Heart left ventricle (tissue), 16 donors: ENCODE data around the gene LACC1. TPM values are rescaled to one million over a fixed set of nuclear protein-coding genes. Genes with fewer than 3 reads are reported as not detected.

Experiments used
- ATAC-seq, 4 donors: fragments of 200-7000 bp; cut with Tn5 transposase; one replicate each; pipeline ENCODE4 v1.9.1; 2020 to 2022; ENCODE audit warnings: moderate library complexity in 4 of 4, mild to moderate bottlenecking in 3 of 4, moderate number of reproducible peaks in 1 of 4
- DNase-seq, 5 donors: peaks; one replicate each; pipeline ENCODE4 v3.0.0-alpha.2; 2020
- H3K27ac ChIP-seq, 12 donors: fragments of 200-600 bp; sonication (generic) in 4 of 12; one replicate each; pipeline versions ENCODE4 v1.5.0 to v1.8.0; 2016 to 2022; ENCODE audit warnings: mild to moderate bottlenecking in 2 of 12
- H3K27me3 ChIP-seq, 9 donors: fragments of 200-600 bp; sonication (generic) in 2 of 9; one replicate each; pipeline versions ENCODE4 v1.5.1 to v1.8.0; 2016 to 2022; ENCODE audit warnings: mild to moderate bottlenecking in 3 of 9
- H3K36me3 ChIP-seq, 9 donors: fragments of 200-600 bp; sonication (generic) in 2 of 9; one replicate each; pipeline versions ENCODE4 v1.5.0 to v1.8.0; 2018 to 2022; ENCODE audit warnings: mild to moderate bottlenecking in 2 of 9
- H3K4me1 ChIP-seq, 12 donors: fragments of 200-600 bp; sonication (generic) in 4 of 12; one replicate each; pipeline versions ENCODE4 v1.5.0 to v1.8.0; 2016 to 2022; ENCODE audit warnings: mild to moderate bottlenecking in 3 of 12
- H3K4me3 ChIP-seq, 12 donors: fragments of 200-600 bp; sonication (generic) in 4 of 12; one replicate each; pipeline versions ENCODE4 v1.5.0 to v1.8.0; 2017 to 2022; ENCODE audit warnings: mild to moderate bottlenecking in 9 of 12, moderate library complexity in 4 of 12
- H3K9me3 ChIP-seq, 12 donors: fragments of 200-600 bp; sonication (generic) in 4 of 12; one replicate each; pipeline versions ENCODE4 v1.5.0 to v1.8.0; 2016 to 2022; ENCODE audit warnings: mild to moderate bottlenecking in 1 of 12
- CTCF ChIP-seq, 12 donors: fragments of 200-600 bp; sonication (generic) in 4 of 12; IDR thresholded peaks; one replicate each; pipeline versions ENCODE4 v1.5.0 to v1.8.0; 2018 to 2022; ENCODE audit warnings: antibody characterized with exemption in 12 of 12, mild to moderate bottlenecking in 5 of 12
- POLR2A ChIP-seq, 2 donors: fragments of 450-650 bp; IDR thresholded peaks; one replicate each; pipeline ENCODE4 v1.6.1; 2017; ENCODE audit warnings: antibody characterized with exemption in 2 of 2, mild to moderate bottlenecking in 2 of 2, moderate library complexity in 2 of 2
- WGBS, 4 donors: extraction: QIAGEN DNeasy Blood & Tissue Kit in 2 of 4; methylation state at CpG; one replicate each; pipeline versions ENCODE4 v1.1.5 to v1.1.7; 2013 to 2018; 5-methylcytosine and 5-hydroxymethylcytosine counted together
- intact Hi-C, 10 donors: fragments of 100-400 bp; cut with DNase I; formaldehyde crosslinking; loops; one replicate each; pipeline versions ENCODE4 v1.11.1 to v1.14.2; 2022
- polyA plus RNA-seq, 2 donors: library from polyadenylated mRNA; stranded (reverse); fragments of 200-250 nt; gene quantifications; one replicate each; pipeline ENCODE4 v1.2.3, GENCODE V29; 2013
- total RNA-seq, 9 donors: library from RNA; depleted of rRNA in 2 of 9; stranded (reverse); fragments of >200 nt in 2 of 9; fragmentation: NEBNext Ultra II Directional in 3 of 9; extraction: Animal tissue kit (Norgen Biotek cat#: 25700) in 3 of 9; gene quantifications; one replicate each; pipeline versions ENCODE4 v1.1.0 to v1.2.4, GENCODE V29; 2016 to 2023
- donor health status: ischemic (EF 13 %, LVEDD 7.1; RV severe dilation, severe dysfunction).
- donor health status: healthy with polysubstance abuse.
- donor health status: DM: no; HTN: yes; CAD: no.
- donor health status: DM: no; HTN: no; CAD: no.
- donor health status: ischemic (EF 25% LVEDD 6.9; RV normal size, moderate dysfunction).
- donor health status: ischemic (EF 25% LVEDD 5.7; RV mildly dilated, moderate dysfunction).
- donor health status: healthy.
- donor health status: DM: yes; HTN: yes; CAD: no.
- donor health status: ischemic (EF 35%, LVEDD 5.7; RV mildly dilated, moderate dysfunction).
- donor health status: nonischemic (EF 11% LVEDD 7.7; RV severe dilation, severe dysfunction).
- donor health status: DM: yes; HTN: yes; CAD: no.
- donor health status: PGD.
- donor health status: ischemic (EF 29% LVEDD 5.4; RV normal size, mild dysfunction).
- donor health status: nonischemic (EF 23%, LVEDD 6.1; RV moderate dilation, normal function).

Gene LACC1
- total and polyA plus RNA-seq, 11 donors: 2.7 to 17.8 (median 4.3) TPM

- no peak for DNase-seq
- no peak for TF ChIP-seq POLR2A (IDR thresholded peaks at IDR 0.05)
- no peak for TF ChIP-seq CTCF (IDR thresholded peaks at IDR 0.05)
- WGBS, 4 donors: 54 to 73% (median 64%) methylated on average over 1 of the region's 1 CpG
- H3K4me3 ChIP-seq: no peak overlapping the region
- peak in 1 of 4 donors; percentile 62 for ATAC-seq
- H3K4me1 ChIP-seq: peaks cover 0 to 35% (median 13%) of the 10 kb centered on the region in 12 donors
- no peaks in the 10 kb centered on the region for H3K9me3 ChIP-seq
- H3K27me3 ChIP-seq: peaks cover 0 to 51% (median 0%) of the 10 kb centered on the region in 9 donors
- no peaks in the 10 kb centered on the region for H3K36me3 ChIP-seq
- intact Hi-C loops: loop anchor here in 2 of 10 donors (5.0 kb wide), 2 partner anchors 49 to 74 kb away; no protein-coding TSS in a partner anchor
- H3K27ac ChIP-seq: peak overlapping the region in 9 of 12 donors; percentile 2 to 59 (median 38)
Observed at GRCh38 chr13:43937839-43938238, 58.1 kb downstream of the LACC1 start.

- Histone ChIP-seq H3K9me3 (no peaks in the 10 kb centered on the region), H3K36me3 (no peaks in the 10 kb centered on the region), H3K27ac (peak overlapping the region in 6 of 12 donors; percentile 0 to 27 (median 4)), H3K4me1 (peaks cover 0 to 35% (median 13%) of the 10 kb centered on the region in 12 donors), H3K4me3 (no peak overlapping the region), H3K27me3 (peaks cover 0 to 50% (median 0%) of the 10 kb centered on the region in 9 donors)
- TF ChIP-seq POLR2A (IDR thresholded peaks at IDR 0.05) (no peak), CTCF (IDR thresholded peaks at IDR 0.05) (no peak)
- ATAC-seq (no peak), DNase-seq (no peak)
- WGBS, 4 donors: 64 to 76% (median 74%) methylated on average over 1 of the region's 1 CpG
- intact Hi-C loops: loop anchor here in 2 of 10 donors (5.0 kb wide), 2 partner anchors 49 to 74 kb away; no protein-coding TSS in a partner anchor
Observed at GRCh38 chr13:43938449-43938848, 58.7 kb downstream of the LACC1 start.

GRCh38 chr13:43939086-43939485, 59.4 kb downstream of the LACC1 start:
- peak in 2 of 4 donors; percentile 44 to 49 for ATAC-seq
- WGBS, 4 donors: 94 to 100% (median 95%) methylated on average over 1 of the region's 1 CpG
- no peak overlapping the region for H3K4me3 ChIP-seq
- no peak for DNase-seq
- no peaks in the 10 kb centered on the region for H3K9me3 ChIP-seq
- no peaks in the 10 kb centered on the region for H3K36me3 ChIP-seq
- TF ChIP-seq CTCF (IDR thresholded peaks at IDR 0.05) (no peak), POLR2A (IDR thresholded peaks at IDR 0.05) (no peak)
- peak overlapping the region in 1 of 12 donors; percentile 0 for H3K27ac ChIP-seq
- peaks cover 0 to 50% (median 0%) of the 10 kb centered on the region in 9 donors for H3K27me3 ChIP-seq
- H3K4me1 ChIP-seq: peaks cover 0 to 35% (median 13%) of the 10 kb centered on the region in 12 donors
- intact Hi-C loops: loop anchor here in 2 of 10 donors (5.0 kb wide), 2 partner anchors 48 to 73 kb away; no protein-coding TSS in a partner anchor

- Histone ChIP-seq H3K27me3 (peaks cover 0 to 28% (median 0%) of the 10 kb centered on the region in 9 donors), H3K4me3 (no peak overlapping the region), H3K9me3 (peaks cover 0 to under 1% (median 0%) of the 10 kb centered on the region in 12 donors), H3K27ac (no peak overlapping the region), H3K36me3 (no peaks in the 10 kb centered on the region), H3K4me1 (peaks cover 0 to 18% (median 6%) of the 10 kb centered on the region in 12 donors)
- ATAC-seq (no peak), DNase-seq (no peak)
- no peak for TF ChIP-seq POLR2A (IDR thresholded peaks at IDR 0.05)
- no peak for TF ChIP-seq CTCF (IDR thresholded peaks at IDR 0.05)
- WGBS, 4 donors: 82 to 100% (median 91%) methylated on average over 1 of the region's 1 CpG
- intact Hi-C loops: no loop called here
Observed at GRCh38 chr13:43942286-43942685, 62.6 kb downstream of the LACC1 start.

Other genes with a start within 250 kb of the LACC1 start
- 10 to 100 TPM in 1 of 9 donors, 1 to 10 TPM in 8; 3.7 to 10.1 (median 5.5) TPM for gene ENOX1, start 92.9 kb upstream of the LACC1 start, total RNA-seq
- gene ENOX1, start 92.9 kb upstream of the LACC1 start, polyA plus RNA-seq: 1 to 10 TPM; 2.0 to 2.9 TPM
- 1 to 10 TPM; 2.3 to 10.0 (median 4.9) TPM for gene CCDC122, start 164 bp upstream of the LACC1 start, total RNA-seq
- 1 to 10 TPM; 1.4 to 5.2 TPM for gene CCDC122, start 164 bp upstream of the LACC1 start, polyA plus RNA-seq